Keratinocyte (primary cell): ENCODE results near the gene NDUFAF3. TPM values are rescaled to one million over a fixed set of nuclear protein-coding genes. Genes with fewer than 3 reads are reported as not detected.

Source experiments
- DNase-seq: peaks from one replicate; pipeline ENCODE4 v3.0.0-alpha.2; 2011; ENCODE audit warnings: low read depth, missing footprints, low spot score
- FAIRE-seq: peaks from 2 replicates; lab custom pipeline; 2011; peaks lifted over from hg19 to GRCh38; lab: Jason Lieb, UNC
- H2AFZ ChIP-seq: 2 replicates; pipeline ENCODE4 v1.6.0; 2012; ENCODE audit warnings: low read length, control low read depth, inconsistent platforms; ENCODE audit not compliant: control insufficient read depth
- H3K27ac ChIP-seq: 2 replicates; pipeline ENCODE4 v1.5.1; 2011; ENCODE audit warnings: low read length; ENCODE audit not compliant: control insufficient read depth, insufficient read depth
- H3K27me3 ChIP-seq: 3 replicates; pipeline ENCODE4 v1.6.0; 2011; ENCODE audit warnings: low read length; ENCODE audit not compliant: control insufficient read depth, insufficient read depth; ENCODE audit errors: extremely low read depth
- H3K36me3 ChIP-seq, 2 experiments: 2 replicates in 1 of 2; 3 replicates in 1 of 2; pipeline ENCODE4 v1.5.1; 2011; ENCODE audit warnings: low read length in 2 of 2, mild to moderate bottlenecking in 1 of 2; ENCODE audit not compliant: control insufficient read depth in 2 of 2, insufficient read depth in 2 of 2; ENCODE audit errors: extremely low read depth in 1 of 2
- H3K4me1 ChIP-seq: 3 replicates; pipeline ENCODE4 v1.5.1; 2011; ENCODE audit warnings: low read length; ENCODE audit not compliant: control insufficient read depth, insufficient read depth; ENCODE audit errors: extremely low read depth
- H3K4me2 ChIP-seq: 3 replicates; pipeline ENCODE4 v1.6.0; 2011; ENCODE audit warnings: low read depth, low read length; ENCODE audit not compliant: control insufficient read depth, insufficient read depth; ENCODE audit errors: extremely low read depth
- H3K4me3 ChIP-seq, 3 experiments: fragments of 200-600 bp in 1 of 3; sonication (generic) in 1 of 3; 2 replicates in 2 of 3; 3 replicates in 1 of 3; pipeline ENCODE4 v1.5.1; 2011 to 2016; ENCODE audit warnings: low read length in 3 of 3, mild to moderate bottlenecking in 3 of 3, control low read depth in 2 of 3, inconsistent platforms in 1 of 3, low read depth in 1 of 3, mixed read lengths in 1 of 3, mixed run types in 1 of 3, moderate library complexity in 1 of 3; ENCODE audit not compliant: control insufficient read depth in 2 of 3, insufficient read depth in 2 of 3; ENCODE audit errors: extremely low read depth in 1 of 3
- H3K79me2 ChIP-seq: 2 replicates; pipeline ENCODE4 v1.6.0; 2012; ENCODE audit warnings: low read length; ENCODE audit not compliant: control insufficient read depth, insufficient read depth
- H3K9ac ChIP-seq: 3 replicates; pipeline ENCODE4 v1.6.0; 2011; ENCODE audit warnings: low read length; ENCODE audit not compliant: control insufficient read depth, insufficient read depth; ENCODE audit errors: extremely low read depth
- H3K9me1 ChIP-seq: 3 replicates; pipeline ENCODE4 v1.6.0; 2011; ENCODE audit warnings: low read length; ENCODE audit not compliant: control insufficient read depth, insufficient read depth; ENCODE audit errors: extremely low read depth
- H3K9me3 ChIP-seq: 2 replicates; pipeline ENCODE4 v1.5.1; 2012; ENCODE audit warnings: low read depth, low read length; ENCODE audit not compliant: control insufficient read depth
- H4K20me1 ChIP-seq: 3 replicates; pipeline ENCODE4 v1.6.0; 2011; ENCODE audit warnings: low read length; ENCODE audit not compliant: control insufficient read depth, insufficient read depth; ENCODE audit errors: extremely low read depth
- EZH2 ChIP-seq: IDR thresholded peaks from one replicate; pipeline ENCODE4 v1.6.1; 2012; ENCODE audit warnings: inconsistent platforms, mild to moderate bottlenecking, low read length, moderate library complexity
- dilution Hi-C: fragments of 300-500 bp; cut with MboI; formaldehyde crosslinking; loops from one replicate; pipeline ENCODE4 v1.7.0; 2020; ENCODE audit warnings: low sequenced_read_pairs; ENCODE audit not compliant: extremely low pct_ligation_motif_present
- polyA plus RNA-seq, 5 experiments: library from polyadenylated mRNA; depleted of rRNA in 3 of 5; stranded (reverse) in 3 of 5; stranded (forward) in 1 of 5; unstranded in 1 of 5; fragments of >200 nt; gene quantifications; 1 replicate in 1 of 5; 2 replicates in 3 of 5; 3 replicates in 1 of 5; pipeline versions ENCODE4 v1.2.1 to v1.2.3, GENCODE V29; 2011 to 2012; ENCODE audit warnings: missing spikeins in 2 of 5, low read depth in 1 of 5, low replicate concordance in 1 of 5
- TF ChIP-seq, protein P1 (sequence below), 3 experiments: IDR thresholded peaks in 1 of 3; conservative IDR thresholded peaks in 1 of 3; optimal IDR thresholded peaks in 1 of 3; 2 replicates in 2 of 3; 3 replicates in 1 of 3; pipeline versions ENCODE3 to v1.5.1; 2011; ENCODE audit warnings: low read length in 3 of 3, mild to moderate bottlenecking in 3 of 3, moderate library complexity in 2 of 3, control low read depth in 1 of 3, inconsistent platforms in 1 of 3; ENCODE audit not compliant: insufficient read depth in 2 of 3; ENCODE audit errors: extremely low read depth in 1 of 3

NDUFAF3 gene
- polyA plus RNA-seq, 1 donor (not counting 4 experiments of a cell fraction or from before 2014, with no cell fraction given): 38.3 TPM

DNA sequence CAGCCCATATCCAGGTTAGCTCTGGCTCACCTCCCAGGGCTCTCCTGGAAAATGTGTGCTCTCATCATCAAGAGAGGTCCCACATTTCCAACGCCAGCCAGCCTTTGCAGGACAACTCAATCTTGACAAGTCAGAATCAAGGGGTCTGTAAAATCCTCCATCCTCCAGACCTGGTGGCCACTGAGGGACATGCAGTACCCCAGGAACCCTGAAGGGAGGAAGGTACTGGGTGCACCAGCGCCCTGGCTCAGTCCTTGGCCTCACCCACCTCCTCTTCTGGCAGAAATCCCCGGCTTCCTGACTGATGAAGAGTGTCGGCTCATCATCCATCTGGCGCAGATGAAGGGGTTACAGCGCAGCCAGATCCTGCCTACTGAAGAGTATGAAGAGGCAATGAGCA, 20.8 kb upstream of the NDUFAF3 start:
- no peak overlapping the region for H2AFZ ChIP-seq
- H3K36me3 ChIP-seq: no peaks in the 10 kb centered on the region

DNA sequence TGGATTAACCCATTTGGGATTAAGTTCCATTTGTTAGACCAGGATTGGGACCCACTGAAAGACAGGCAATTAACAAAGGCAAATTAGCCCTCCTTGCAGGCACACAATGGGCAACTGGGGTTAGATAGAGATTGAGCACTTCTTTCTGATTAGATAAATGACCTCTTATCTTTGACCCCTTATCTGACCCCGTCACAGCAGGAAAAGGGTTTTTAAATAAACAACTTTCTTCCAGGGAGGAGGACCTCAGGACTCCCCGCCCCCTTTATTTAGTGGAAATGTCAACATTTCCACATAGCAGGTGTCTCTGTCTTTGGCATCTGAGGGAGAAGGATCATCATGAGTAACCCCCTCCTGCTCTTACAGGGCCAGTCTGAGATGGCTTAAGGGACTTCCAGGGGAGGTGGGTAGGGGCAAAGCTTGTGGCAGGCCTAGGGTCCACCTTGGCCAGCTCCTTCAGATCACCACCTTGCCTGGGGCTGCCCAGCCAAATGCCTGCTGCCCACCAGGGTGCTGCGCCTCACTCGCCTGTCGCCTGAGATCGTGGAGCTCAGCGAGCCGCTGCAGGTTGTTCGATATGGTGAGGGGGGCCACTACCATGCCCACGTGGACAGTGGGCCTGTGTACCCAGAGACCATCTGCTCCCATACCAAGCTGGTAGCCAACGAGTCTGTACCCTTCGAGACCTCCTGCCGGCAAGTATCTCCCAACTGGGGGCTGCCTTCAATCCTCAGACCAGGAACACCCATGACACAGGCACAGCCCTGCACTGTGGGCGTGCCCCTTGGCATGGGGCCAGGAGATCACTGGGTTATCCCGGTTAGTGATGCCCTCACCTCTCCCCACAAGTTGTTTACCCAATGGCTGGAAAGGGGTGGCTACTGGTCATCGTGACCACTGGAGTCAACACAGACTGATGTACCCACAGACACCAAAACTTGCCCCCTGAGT, 17.3 kb upstream of the NDUFAF3 start:
- TF ChIP-seq, protein P1, sequence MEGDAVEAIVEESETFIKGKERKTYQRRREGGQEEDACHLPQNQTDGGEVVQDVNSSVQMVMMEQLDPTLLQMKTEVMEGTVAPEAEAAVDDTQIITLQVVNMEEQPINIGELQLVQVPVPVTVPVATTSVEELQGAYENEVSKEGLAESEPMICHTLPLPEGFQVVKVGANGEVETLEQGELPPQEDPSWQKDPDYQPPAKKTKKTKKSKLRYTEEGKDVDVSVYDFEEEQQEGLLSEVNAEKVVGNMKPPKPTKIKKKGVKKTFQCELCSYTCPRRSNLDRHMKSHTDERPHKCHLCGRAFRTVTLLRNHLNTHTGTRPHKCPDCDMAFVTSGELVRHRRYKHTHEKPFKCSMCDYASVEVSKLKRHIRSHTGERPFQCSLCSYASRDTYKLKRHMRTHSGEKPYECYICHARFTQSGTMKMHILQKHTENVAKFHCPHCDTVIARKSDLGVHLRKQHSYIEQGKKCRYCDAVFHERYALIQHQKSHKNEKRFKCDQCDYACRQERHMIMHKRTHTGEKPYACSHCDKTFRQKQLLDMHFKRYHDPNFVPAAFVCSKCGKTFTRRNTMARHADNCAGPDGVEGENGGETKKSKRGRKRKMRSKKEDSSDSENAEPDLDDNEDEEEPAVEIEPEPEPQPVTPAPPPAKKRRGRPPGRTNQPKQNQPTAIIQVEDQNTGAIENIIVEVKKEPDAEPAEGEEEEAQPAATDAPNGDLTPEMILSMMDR (optimal IDR thresholded peaks at IDR 0.05 in 1 of 3, IDR thresholded peaks at IDR 0.05 in 1 of 3, conservative IDR thresholded peaks at IDR 0.05 in 1 of 3; ENCODE audit: extremely low read depth in 1 of 3, insufficient read depth in 2 of 3, low read length in 3 of 3): no peak
- no peak for TF ChIP-seq EZH2
- Histone ChIP-seq H3K36me3 (no peaks in the 10 kb centered on the region), H3K4me1 (peaks cover 14% of the 10 kb centered on the region), H4K20me1 (no peaks in the 10 kb centered on the region), H3K27ac (no peak overlapping the region), H3K4me3 (no peak overlapping the region), H3K9me1 (peaks cover 7% of the 10 kb centered on the region), H3K9me3 (no peaks in the 10 kb centered on the region), H3K4me2 (no peak overlapping the region), H2AFZ (no peak overlapping the region), H3K79me2 (peaks cover 19% of the 10 kb centered on the region), H3K27me3 (no peaks in the 10 kb centered on the region), H3K9ac (no peak overlapping the region)
- FAIRE-seq: no peak
- no peak for DNase-seq
- dilution Hi-C loops: no loop called here

More for the DNA sequence above, 20.8 kb upstream of the NDUFAF3 start:
- no peaks in the 10 kb centered on the region for H3K4me1 ChIP-seq
- no peak overlapping the region for H3K9ac ChIP-seq
- FAIRE-seq (no peak), DNase-seq (no peak)
- dilution Hi-C loops: no loop called here
- no peaks in the 10 kb centered on the region for H3K9me1 ChIP-seq
- H3K4me3 ChIP-seq: no peak overlapping the region
- no peaks in the 10 kb centered on the region for H3K79me2 ChIP-seq
- H3K27me3 ChIP-seq: no peaks in the 10 kb centered on the region
- H3K4me2 ChIP-seq: no peak overlapping the region
- TF ChIP-seq EZH2: no peak
- TF ChIP-seq, protein P1 (optimal IDR thresholded peaks at IDR 0.05 in 1 of 3, IDR thresholded peaks at IDR 0.05 in 1 of 3, conservative IDR thresholded peaks at IDR 0.05 in 1 of 3; ENCODE audit: extremely low read depth in 1 of 3, insufficient read depth in 2 of 3, low read length in 3 of 3): no peak
- H3K9me3 ChIP-seq: no peaks in the 10 kb centered on the region
- H3K27ac ChIP-seq: no peak overlapping the region
- H4K20me1 ChIP-seq: no peaks in the 10 kb centered on the region
